ENCODE data around the gene AAMDC.
"Not testable (repeated sequence)": the region's sequence is repeated elsewhere in the genome, so short reads cannot be mapped to it uniquely, and the experiment has no call there.

The AAMDC gene

DNA sequence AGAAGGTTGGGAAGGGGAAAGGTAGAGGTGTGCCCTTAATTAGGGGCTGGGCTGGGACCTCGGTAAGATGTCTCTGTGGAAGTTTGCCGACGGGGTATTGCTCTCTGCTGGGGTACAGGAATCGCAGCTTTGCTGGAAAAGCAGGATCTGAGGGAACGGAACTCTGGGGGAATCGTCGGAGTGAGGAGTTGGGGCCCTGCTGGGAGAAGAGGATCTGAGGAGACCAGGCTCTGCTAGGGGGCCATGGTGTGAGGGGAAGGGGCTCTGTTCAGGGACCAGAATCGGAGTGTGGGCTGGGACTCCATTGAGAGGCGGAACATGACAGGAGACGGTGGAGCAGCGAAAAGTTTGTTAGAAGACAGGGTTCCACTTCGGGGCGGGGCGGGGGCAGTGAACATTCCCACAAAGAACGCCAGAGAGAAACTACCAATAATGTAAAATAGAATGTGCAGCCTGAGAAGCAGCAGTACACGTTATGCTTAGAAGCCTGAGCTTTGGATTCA is 456 bp downstream of the AAMDC start:
- peak; percentile 18 for DNase-seq (ENCODE audit: low spot score)

DNA sequence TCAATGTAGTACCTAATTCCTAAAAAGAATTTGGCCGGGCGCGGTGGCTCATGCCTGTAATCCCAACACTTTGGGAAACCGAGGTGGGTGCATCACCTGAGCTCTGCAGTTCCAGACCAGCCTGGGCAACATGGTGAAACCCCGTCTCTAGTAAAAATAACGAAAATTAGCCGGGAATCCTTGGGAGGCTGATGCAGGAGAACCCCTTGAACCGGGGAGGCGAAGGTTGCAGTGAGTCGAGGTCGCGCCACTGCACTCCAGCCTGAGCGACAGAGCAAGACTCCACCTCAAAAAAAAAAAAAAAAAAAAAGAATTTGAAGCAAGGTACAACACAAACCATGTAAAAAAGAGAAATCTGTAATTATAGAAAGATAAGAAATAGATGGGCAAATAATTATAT is 1.2 kb downstream of the AAMDC start:
- not testable (repeated sequence) for DNase-seq (ENCODE audit: low spot score)

DNA sequence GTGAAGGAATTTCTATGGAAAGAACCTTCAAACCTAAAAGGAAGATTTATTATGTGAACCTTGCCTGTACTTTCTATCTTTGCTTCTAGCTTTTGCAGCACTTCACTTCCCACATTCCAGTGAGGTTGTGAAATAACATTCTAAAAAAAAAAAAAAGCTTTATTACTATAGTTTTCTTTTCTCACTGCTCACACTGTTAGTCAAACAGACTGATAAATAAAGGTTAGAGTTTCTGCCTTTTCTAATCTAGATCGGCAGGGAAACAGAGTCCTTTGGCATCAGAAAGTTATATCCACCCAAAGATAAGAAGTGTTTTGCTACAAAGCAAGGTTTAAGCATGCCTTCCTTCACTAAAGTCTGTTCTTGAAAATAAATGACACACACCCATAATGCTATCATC is 2.8 kb downstream of the AAMDC start:
- DNase-seq (ENCODE audit: low spot score), result no peak

DNA sequence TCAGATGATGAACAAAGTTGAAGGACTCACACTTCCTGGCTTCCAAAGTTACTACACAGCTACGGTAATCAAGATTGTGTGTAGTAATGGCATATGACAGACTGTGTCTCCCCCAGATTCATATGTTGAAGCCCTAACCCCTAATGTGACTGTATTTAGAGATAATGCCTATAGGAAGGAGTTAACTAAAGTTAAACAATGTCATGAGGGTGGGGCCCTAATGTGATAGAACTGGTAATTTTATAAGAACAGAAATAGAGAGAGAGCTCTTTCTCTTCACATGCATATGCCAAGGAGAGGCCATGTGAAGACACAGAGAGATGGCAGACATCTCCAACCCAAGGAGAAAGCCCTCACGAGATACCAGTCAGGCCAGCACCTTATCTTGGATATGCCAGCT is 8.0 kb downstream of the AAMDC start:
- no peak for DNase-seq (ENCODE audit: low spot score)

DNA sequence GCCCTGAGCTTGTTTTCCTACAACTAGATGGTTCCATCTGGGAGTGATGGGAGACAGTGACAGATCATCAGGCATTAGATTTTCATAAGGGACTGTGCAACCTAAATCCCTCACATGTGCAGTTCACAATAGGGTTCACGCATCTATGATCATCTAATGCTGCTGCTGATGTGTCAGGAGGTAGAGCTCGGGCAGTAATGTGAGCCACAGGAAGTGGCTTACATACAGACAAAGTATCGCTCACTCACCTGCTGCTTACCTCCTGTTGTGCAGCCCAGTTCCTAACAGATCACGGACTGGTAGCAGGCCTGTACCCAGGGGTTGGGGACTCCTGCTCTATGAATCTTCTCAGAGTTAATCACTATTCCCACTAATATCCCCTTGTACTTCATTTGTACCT is 12.4 kb downstream of the AAMDC start:
- DNase-seq (ENCODE audit: low spot score), result no peak

DNA sequence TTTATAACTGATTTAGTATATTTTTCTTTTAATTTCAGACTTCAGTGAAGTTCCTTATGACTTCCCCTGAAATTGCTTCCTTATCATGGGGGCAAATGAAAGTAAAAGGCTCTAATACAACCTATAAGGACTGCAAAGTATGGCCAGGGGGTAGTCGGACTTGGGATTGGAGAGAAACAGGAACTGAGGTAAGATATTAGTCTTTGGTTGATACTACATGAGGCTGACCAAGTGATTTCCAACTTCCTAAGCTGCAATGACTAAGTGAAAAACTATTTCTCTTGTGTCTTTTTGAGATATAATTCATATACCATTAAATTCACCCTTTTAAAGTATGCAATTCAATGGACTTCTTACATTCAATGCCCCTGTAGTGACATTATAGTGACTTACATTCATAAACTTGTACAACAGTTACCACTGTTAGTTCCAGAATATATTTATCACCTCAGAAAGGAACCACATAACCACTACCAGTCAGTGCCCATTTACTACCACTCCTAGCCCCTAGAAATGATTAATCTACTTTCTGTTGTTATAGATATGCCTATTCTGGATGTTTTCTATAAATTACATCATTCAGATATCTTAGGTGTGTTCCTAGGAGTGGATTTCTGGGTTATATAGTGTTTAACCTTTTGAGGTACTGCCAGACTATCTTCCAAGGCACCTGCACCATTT is 21.6 kb downstream of the AAMDC start:
- no peak for DNase-seq (ENCODE audit: low spot score)

DNA sequence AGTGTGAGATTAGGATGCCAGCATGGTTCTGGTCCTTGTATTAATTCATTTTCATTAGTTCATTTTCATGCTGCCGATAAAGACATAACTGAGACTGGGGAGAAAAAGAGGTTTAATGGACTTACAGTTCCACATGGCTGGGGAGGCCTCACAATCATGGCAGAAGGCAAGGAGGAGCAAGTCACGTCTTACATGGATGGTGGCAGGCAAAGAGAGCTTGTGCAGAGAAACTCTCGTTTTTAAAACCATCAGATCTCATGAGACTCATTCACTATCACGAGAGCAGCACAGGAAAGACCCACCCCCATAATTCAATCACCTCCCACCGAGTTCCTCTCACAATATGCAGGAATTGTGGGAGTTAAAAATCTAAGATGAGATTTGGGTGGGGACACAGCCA is 22.8 kb downstream of the AAMDC start:
- not testable (repeated sequence) for DNase-seq (ENCODE audit: low spot score)

DNA sequence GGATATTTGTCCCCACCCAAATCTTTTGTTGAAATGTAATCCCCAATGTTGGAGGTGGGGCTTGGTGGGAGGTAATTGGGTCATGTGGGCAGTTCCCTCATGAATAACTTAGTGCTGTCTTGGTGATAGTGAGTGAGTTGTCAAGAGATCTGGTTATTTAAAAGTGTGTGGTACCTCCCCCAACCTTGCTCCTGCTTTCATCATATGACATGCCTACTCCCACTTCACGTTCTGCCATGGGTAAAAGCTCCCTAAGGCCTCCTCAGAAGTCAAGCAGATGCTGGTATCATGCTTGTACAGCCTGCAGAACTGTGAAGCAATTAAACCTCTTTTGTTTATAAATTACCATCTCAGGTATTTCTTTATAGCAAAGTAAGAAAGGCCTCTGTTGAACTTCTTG is 30.6 kb downstream of the AAMDC start:
- DNase-seq (ENCODE audit: low spot score), result no peak

DNA sequence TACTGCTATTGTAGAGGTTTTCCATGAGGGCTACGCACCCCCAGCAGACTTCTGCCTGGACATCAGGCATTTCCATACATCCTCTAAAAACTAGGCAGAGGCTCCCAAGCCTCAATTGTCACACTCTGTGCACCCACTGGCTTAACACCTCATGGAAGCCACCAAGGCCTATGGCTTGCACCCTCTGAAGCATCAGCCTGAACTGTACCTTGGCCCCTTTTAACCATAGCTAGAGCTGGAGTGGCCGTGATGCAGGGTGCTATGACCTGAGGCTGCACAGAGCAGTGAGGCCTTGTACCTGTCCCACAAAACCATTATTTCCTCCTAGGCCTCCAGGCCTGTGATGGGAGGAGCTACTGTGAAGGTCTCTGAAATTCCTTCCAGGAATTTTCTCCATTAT is 33.9 kb downstream of the AAMDC start:
- no peak for DNase-seq (ENCODE audit: low spot score)

DNA sequence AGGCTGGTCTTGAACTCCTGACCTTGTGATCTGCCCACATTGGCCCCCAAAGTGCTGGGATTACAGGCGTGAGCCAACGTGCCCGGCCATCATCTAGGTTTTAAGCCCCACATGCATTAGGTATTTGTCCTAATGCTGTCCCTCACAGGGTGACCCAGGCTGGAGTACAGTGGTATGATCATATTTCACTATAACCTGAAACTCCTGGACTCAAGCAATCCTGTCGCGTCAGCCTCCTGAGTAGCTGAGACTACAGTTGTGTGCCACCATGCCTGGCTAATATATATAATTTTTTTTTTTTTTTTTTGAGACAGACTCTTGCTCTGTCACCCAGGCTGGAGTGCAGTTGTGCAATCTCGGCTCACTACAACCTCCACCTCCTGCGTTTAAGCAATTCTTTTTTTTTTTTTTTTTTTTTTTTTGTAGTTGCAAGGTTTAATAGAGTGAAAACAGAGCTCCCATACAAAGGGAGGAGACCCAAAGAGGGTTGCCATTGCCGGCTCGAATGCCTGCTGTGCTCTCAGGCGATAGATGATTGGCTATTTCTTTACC is 37.0 kb downstream of the AAMDC start:
- not testable (repeated sequence) for DNase-seq (ENCODE audit: low spot score)

DNA sequence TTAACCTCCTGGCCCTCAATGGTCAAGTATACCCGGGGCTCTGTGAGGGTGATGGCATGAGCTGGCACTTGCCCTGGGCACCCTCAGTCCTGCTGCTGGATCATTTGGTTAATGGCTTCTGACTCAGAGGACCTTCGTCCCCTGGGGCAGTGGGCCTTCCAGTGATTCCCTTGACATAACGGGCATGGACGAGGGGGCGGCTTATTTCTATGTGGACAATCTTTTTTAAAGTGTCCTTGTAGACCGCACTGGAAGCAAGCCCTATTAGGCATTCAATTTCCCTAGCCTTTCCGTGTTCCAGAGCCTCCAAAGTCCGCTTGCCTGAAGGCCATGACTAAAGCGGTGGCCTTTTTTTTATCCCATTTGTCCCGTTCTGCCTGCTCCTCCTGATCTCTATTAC is 40.5 kb downstream of the AAMDC start:
- not testable (repeated sequence) for DNase-seq (ENCODE audit: low spot score)

DNA sequence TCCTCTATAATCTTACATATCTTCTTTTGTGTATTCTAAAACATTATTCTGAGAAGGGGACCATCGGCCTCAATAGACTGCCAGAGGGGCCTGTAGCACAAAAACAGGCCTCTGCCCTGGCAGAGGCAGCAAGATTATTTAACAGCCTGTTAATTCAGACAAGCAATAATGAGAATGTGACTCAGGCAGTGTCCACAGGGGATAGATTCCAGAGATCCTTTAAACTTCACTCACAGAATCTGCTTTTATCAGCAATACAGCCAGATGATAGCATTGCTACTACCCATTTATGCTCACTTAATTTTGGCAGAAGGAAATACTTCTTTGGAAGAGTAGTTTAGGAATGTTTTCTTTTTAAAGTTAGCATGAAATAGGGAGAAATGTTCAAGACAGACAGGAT is 44.9 kb downstream of the AAMDC start:
- DNase-seq (ENCODE audit: low spot score), result no peak

DNA sequence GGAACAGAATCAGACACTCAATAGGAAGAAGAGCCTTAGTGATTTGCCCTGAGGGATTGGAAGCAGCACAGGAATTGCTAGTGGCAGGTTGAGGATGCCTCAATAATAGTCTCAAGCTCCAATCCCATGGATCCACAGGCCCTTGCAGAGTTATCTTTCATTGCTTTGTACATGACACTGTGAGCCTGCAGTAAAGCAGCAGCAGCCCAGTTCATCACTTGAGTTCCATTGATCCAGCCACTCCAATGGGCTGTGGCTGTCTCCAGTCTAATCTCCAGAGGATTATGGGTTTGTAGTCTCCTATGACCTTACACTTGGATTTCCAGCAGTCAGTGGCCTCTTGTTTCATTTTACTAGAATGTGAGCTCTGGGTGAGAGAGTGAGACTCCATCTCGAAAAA is 45.4 kb downstream of the AAMDC start:
- no peak for DNase-seq (ENCODE audit: low spot score)

DNA sequence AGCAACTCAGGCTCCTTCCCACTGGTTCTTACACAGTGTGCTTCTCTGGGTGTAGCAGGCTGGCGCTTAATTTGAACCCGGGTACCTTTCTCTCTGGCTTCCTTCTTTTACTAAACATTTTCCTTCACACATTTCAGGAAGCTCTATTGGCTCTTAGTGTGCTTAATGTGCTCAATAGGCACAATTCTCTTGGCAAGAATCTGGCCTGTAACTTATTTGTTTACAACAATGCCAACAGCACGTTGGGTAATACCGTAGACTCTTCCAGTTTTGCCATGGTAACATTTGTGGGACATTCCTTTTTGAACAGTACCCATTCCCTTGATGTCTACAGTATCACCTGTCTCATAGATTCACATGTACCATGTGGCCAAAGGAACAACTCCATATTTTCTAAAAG is 47.8 kb downstream of the AAMDC start:
- no peak for DNase-seq (ENCODE audit: low spot score)

DNA sequence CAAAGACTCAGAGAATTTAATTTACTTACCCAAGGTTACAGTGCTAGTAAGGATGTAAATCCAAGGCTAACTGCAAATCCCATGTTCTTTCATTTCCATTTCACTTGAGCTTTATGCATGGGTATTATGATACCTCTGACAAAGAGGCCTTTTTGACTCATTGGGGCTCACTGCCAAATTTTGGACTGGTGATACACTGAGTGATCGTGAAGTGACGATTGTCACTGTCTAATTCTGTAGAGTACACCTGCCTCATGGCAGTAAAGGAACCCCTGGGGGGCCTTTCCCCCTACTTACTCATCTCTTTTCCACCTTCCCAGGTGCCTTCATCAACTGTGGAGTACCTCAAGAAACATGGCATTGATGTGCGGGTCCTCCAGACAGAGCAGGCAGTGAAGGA is 50.9 kb downstream of the AAMDC start:
- no peak for DNase-seq (ENCODE audit: low spot score)

DNA sequence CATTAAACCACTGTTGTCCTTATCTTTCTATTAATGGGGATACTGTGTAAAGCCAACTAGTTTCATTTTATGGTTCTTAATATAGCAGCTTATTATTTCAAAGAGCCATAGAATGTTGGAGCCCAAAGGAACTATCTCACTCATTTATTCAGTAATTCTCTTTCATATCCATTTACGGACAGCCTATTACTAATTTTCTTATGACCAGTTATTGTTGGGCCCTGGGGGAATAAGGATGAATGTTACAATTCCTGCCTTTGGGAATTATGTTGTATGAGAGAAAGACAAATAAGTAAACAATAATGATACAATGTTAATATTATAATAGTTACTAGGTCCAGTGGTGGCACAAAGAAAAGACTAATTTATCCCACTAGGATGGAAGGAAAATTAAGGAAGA is 52.4 kb downstream of the AAMDC start:
- DNase-seq (ENCODE audit: low spot score), result no peak

DNA sequence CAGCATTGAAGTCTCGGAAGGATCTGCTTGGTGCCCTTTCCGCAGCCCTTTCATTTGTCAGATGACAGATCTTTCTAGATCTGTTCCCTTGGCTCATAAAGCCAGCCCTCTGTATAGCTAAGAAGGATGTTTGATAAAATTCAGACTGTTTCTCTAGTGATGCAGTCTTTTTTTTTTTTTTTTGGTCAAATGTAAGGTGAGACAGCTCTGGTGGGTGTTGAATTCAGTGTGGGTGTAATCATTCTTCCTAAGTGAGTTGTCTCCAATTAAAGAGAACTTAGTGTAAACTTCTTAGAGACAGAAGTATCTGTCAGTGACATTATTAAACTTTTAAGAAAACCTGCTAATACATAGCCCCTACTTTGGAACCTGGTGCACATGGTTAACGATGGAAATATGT is 53.3 kb downstream of the AAMDC start:
- no peak for DNase-seq (ENCODE audit: low spot score)

DNA sequence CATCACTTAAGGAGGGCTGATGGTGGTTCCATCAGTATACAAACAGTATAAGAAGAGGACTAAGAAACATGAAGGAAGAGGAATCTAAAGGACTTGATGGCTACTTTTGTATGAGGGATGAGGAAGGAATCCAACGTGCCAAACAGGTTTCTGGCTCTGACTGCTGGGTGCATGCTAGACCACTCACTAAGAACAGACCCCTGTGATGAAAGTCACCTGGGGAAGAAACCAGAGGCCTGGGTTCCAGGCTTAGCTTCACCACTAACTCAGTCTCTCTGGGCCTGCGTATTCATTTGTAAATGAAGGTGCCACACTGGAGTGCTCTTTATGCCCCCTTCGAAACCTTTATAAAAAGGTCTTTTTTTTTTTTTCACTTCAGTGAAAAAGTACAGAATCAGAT is 55.1 kb downstream of the AAMDC start:
- DNase-seq (ENCODE audit: low spot score), result no peak

DNA sequence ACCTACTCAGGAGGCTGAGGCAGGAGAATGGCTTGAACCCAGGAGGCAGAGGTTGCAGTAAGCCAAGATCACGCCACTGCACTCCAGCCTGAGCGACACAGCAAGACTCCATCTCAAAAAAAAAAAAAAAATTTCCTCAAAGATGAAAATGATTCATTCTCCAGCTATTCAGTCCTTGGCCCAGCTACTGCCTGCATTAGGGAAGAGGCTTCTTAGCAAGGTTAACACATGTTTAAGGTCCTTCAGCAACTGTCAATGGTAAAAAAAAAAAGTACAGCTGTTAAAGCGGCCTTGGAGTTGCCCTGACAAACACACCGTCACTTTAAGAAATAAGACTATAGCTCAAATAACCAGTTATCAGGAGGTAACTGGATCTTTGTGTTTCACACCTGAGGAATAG is 57.3 kb downstream of the AAMDC start:
- DNase-seq (ENCODE audit: low spot score), result not testable (repeated sequence)

DNA sequence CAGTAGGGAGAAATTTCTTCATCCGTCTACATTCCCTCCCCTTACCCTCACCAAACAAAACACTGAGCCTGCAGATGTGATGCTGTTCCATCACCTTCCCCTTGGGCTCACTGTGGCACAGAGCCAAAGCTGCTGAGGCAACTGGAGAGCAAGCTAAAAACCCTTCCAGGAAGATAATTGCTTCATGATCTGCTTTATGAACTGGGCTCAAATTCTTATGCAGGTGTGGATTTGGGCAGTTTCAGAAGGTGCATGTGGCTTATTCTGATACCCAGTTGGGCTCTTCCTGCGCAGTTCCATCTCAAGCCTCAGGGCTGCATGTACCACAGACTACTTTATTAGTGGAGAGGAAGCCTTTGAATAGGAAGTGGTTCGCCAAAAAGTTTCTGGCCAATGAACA is 58.3 kb downstream of the AAMDC start:
- DNase-seq (ENCODE audit: low spot score), result no peak

DNA sequence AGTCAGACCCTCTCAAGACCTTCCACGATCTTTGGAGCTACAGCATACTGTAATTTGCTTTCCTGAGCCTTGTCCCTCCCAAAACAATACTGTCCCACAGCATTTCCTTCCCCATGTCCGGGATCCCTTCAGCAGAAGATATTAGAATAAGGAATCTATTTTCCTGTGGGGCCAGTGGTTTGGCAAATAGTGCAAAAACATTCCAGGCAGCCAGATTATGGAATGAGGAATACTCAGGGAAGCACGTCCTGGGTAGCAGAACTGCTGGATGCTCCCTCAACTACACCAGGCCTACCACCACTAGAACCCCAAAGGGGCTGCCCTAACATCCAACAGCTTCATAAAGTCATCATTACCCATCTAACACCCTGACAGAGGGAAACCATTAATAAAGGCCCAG is 61.5 kb downstream of the AAMDC start:
- DNase-seq (ENCODE audit: low spot score), result no peak

DNA sequence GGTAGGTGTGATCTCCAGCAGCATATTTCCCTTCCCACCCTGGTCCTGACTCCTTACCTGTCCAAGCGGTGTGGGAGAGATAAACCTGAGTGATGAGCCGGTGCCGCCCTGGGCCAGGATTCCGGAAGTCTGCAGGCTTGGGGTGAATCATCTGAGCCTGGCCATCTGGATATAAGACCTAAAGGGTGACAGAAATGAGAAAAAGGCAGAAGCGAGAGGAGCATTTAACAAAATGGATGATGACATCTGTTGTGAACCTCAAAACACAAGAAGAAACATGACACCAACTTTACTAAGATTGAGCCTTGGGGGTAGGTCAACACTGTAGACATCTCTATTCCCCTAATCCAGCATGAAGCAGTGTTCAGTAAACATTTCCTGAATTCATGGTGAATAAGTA is 62.8 kb downstream of the AAMDC start:
- DNase-seq (ENCODE audit: low spot score), result no peak

DNA sequence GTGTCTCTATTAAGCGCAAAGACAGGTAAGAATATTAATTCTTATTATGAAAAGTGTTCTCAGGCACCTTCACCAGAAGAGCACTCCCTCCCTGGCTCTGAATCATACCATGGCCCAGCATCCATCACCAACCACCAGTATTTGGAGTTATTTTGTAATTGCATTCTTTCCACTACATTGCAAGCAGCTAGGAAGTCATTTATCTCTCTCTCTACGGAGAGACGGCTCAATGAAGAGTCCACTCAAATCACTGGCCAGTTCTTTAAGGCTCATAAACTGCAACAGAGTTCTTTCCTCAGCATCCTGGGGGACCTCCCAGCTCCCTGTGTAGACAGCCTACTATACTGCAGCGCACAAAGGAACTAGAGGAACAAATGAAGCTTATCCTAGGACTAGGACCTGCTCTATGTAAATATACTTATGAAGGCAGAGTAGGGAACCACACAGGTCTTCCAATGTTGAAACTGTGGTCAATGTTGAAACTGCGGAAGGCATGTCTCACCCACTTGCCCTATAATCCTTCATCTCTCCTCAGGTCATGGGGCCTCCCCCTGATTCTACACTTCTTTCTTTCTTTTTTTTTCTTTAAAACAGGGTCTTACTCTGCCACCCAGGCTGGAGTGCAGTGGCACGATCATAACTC is 63.4 kb downstream of the AAMDC start:
- no peak for DNase-seq (ENCODE audit: low spot score)

DNA sequence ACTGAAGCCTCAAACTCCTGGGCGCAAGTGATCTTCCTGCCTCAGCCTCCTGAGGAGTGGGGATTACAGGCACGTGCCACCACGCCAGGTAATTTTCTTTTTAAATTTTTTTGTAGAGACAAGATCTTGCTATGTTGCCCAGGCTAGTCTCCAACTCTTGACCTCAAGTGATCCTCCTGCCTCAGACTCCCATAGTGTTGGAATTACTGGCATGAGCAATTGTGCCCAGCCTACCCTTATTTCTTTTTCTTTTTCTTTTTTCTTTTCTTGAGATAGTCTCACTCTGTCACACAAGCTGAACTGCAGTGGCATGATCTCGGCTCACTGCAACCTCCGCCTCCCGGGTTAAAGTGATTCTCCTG is 63.9 kb downstream of the AAMDC start:
- no peak for DNase-seq (ENCODE audit: low spot score)
